ENCODE results near the gene VENTX.

Gene VENTX

DNA sequence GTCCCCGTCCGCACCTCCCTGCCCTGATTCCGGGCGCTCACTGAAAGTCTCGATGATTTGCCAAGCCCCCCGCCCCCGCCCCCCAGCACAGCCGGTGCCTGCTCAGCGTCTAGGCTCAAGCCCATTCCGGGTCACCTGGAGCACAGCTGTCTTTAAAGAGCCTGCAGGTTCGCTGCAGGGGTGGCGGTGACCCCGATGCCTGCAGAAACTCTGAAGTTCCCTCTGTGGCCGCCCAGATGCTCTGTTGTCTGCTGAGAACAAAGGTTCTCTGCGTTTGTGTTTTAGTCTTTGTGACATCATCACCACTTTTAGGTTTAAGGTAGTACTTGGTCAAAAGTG is 780 bp downstream of the VENTX start:
- no peak for DNase-seq

DNA sequence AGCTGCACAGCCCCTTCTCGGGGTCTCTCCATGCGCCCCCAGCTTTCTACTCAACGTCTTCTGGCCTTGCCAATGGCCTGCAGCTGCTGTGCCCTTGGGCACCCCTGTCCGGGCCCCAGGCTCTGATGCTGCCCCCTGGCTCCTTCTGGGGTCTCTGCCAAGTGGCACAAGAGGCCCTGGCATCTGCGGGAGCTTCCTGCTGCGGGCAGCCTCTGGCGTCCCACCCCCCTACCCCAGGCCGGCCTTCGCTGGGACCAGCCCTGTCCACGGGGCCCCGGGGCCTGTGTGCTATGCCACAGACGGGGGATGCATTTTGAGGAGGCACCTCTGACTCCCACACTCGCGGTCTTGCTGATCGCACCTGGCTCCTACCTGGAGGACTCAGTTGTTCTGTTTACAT is 2.3 kb downstream of the VENTX start:
- no peak for DNase-seq

DNA sequence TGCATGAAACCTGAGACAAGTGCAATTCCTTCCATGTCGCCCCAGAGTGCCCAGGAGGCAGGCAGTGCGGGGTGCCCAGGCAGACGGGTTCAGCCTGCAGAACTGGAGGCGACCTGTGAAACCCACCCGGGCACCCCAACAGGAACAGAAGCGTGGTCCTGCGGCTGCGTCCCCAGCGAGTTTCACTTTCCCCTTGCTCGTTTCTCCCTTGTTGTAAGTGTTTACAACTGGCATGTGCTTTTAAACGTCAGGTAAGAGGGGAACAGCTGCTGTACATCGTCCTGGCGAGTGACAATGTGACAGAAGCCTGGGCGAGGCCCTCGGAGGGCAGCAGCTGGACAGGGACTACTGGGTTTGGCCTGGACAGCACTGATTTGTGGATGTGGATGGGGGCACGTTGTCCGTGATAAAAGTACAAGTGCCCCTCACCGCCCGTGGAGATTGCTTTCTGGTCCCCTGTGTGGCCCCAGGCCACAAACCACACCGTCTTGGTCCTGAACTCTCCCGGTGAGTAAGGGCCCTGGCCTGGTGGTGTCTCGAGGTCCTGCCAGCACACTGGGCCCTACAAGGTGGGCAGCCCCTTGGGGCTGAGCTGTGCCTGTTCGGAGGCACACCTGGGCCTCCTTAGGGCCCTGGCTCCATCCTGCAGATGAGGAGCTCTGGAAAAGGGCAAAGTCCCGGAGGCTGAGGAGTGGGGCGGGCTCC is 4.0 kb downstream of the VENTX start:
- peak in 1 of 2 donors; percentile 29 for DNase-seq

DNA sequence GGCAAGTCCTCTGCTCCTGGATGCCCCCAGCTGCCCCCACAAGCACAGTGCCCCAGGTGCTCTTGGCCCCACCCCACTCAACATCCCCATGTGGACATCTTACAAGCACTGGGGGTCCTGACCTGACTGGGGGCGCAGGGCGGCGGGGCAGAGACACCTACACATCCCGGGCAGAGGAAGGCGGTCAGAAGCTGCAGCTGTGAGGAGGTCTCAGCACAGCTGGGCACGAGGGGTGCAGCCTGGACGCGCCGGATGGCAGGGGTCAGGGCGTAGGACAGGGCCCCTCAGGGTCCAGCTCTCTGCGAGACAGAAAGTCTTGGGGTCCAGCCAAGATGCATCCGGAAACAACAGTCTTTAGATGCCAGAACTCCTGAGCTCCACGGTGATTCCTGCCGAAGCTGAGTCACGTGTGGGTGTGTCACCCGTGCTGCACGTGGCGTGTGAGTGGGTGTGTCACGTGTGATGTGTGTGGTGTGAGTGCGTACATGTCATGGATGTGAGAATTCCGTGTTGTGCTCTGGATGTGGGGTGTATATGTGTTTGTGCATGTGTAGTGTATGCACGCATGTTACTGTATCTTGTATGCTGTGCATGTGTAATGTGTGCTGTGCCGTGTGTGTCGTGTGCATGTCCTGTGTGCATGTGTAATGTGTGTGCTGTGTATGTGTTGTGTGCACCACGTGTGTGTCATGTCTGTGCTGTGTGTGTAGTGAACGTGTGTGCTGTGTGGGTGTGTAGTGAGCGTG is 5.1 kb downstream of the VENTX start:
- DNase-seq: no peak

DNA sequence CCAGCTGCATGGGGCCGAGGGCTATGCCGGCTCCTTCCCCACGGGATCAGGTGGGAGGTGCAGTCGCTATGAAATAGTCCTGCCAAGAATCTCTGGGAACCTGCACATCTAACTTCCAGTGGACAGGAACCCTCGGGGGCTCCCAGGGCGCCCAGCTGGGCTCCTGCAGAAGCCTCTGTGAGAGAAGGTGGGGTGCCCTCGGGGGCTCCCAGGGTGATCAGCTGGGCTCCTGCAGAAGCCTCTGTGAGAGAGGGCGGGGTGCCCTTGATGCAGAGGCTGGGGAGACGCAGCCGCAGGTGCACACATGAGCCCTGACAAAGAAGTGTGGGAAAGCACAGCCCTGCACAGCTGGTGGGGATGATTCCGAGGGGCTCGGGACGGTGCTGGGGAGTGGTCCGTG is 5.9 kb downstream of the VENTX start:
- DNase-seq: no peak

DNA sequence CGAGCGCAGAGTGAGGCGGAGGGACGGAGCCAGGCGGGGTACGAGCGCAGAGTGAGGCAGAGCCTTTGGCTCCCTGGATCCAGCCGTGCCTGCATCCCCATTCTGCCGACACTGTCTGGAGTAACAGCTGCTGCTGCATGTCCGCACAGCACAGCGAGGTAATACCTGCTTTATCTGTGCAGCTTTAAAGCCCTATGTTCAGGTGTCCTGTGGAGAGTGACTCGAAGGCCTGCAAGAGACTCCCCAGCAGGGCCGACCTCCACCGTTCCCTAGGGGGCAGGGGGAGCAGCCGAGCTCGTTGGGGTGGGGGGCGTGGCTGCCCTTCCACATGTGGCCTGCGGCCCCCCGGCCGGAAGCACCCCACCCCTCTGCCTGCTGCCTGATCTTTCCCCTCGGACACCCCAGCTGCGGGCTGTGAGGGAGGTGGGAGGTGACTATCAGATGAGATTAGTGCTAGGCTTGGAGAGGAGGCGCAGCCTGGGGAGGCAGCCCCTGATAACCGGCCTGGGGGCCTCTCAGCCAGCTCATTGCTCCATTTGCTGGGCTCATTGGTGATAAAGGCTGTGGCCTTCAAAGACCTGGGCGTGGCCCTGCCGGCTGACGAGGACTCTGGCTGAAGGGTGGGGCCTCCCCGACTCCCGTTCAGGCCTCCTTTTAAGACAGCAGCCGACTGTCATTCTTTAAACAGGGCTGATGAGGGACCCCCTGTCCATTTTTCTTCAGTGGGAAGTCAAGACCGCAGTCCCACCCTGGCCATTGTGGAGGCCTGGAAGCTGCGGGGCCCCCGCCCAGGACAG is 8.0 kb downstream of the VENTX start:
- no peak for DNase-seq

DNA sequence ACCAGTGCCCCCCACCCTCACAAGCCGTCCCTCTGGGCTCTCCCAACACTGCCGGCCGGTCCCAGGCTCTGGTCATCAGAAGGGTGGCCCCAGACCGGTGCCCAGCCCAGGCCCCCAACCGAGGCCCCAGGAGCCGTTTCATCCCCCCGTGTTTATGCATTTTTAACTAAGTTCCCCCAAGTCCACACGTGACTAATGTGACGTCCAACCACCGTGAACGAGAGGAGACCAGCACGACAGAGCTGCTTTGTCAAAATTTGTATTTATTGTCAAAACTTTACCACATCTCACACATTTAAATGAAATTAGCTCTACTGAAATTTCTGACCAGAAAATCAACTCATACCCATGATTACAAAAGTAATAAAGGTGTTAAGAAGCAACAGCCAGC is 8.6 kb downstream of the VENTX start:
- DNase-seq: no peak

DNA sequence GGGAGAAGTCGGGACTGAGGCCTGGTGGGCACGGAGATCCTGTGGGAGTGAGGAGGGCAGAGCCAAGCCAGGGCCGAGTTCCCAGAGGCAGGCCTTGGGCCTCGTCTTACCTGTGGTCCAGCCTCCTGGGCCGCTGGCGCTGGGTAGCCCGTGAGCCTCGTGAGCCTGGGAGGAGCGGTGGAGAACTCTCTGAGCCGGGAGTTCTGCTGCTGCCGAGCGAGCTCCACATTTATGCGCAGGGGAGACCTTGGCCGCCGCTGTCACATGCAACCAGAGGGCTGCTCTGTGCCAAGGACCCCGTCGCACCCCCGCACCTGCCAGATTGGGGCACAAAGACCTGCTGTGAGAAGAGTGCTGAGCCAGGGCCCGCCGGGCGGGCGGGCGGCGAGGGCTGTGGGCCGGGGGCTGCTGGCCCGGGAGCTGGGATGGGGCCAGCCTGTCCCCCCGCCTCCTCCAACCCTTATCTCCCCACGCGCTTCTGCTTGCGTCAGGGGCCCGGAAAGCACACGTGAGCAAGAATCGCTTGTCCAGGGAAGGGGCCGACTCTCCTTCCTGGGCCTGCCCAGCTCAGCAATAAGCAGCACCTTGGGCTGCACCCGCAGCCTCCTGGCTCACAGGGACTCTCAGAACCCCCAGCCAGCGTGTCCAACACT is 10.2 kb downstream of the VENTX start:
- DNase-seq: no peak

DNA sequence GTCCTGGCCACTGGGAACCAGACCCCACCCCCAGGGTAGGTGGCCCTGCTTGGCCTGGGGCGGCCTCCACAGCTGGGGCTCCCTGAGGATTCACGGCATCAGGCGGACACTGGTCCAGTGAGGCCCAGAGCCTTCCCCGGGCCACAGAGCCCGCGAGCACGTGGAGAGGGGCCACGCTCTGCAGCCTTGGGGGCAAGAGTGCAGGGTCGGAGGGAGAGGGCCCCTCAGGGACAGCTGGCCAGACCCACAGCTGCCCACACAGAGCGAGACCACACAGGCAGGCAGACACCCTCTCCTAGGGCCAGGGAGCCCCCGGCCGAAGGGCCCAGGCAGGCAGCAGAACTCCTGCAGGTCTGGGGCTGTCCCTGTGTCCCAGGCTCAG is 10.7 kb downstream of the VENTX start:
- no peak for DNase-seq

DNA sequence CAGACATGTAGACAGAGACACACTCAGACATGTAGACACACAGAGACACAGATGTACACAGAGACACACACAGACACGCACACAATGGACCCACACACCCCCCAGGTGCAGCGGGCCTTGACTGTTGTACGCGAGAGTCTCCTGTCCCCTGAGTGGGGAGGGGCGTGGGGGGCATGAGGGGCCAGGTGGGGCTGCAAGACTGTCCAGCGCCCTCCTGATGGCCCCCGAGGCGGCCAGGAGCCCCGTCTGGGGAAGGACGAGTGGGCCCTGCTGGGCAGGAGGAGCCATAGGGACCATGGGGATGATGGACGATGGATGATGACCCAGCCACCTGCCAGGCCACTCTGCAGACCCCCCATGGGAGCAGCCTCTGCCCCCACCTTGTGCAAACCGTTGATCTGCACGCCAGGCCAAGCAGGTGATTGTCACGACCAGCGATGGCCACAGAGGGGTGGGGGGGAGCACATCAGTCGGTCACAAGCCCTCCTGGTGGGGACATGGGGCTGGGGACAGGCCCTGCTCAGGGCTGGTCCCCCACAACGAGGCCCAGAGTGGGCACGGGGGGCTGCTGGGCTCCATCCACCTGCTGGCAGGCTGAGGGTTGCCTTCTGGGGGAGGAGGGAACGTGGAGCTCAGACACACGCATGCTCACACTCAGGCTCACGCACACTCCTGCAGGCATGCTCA is 11.6 kb downstream of the VENTX start:
- DNase-seq: no peak

DNA sequence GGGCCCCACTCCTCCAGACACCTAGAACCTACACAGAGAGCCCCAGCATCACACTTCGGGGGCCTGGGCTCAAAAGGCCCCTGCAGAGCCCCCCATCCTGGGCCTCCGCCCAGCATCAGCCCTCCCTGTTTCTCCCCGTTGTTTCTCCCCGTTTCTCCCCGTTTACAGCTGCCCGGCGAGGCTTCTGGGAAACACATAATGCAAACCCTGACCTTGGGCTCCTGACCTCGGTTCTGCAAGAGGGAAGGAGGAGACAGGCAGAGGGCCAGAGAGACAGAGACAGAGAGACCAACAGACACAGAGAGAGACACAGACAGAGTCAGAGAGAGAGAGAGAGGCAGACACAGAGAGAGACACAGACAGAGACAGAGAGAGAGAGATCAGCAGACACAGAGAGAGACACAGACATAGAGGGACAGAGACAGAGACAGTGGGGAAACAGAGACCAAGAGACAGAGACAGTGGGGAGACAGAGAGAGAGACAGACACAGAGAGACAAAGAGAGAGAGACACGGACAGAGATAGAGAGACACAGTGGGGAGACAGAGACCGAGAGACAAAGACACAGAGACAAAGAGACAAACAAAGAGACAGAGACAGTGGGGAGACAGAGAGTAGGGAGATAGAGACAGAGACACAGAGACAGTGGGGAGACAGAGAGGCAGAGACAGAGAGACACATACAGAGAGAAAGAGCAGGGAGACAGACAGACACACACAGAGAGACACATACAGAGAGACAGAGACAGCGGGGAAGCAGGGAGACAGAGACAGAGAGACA is 12.5 kb downstream of the VENTX start:
- DNase-seq: no peak

DNA sequence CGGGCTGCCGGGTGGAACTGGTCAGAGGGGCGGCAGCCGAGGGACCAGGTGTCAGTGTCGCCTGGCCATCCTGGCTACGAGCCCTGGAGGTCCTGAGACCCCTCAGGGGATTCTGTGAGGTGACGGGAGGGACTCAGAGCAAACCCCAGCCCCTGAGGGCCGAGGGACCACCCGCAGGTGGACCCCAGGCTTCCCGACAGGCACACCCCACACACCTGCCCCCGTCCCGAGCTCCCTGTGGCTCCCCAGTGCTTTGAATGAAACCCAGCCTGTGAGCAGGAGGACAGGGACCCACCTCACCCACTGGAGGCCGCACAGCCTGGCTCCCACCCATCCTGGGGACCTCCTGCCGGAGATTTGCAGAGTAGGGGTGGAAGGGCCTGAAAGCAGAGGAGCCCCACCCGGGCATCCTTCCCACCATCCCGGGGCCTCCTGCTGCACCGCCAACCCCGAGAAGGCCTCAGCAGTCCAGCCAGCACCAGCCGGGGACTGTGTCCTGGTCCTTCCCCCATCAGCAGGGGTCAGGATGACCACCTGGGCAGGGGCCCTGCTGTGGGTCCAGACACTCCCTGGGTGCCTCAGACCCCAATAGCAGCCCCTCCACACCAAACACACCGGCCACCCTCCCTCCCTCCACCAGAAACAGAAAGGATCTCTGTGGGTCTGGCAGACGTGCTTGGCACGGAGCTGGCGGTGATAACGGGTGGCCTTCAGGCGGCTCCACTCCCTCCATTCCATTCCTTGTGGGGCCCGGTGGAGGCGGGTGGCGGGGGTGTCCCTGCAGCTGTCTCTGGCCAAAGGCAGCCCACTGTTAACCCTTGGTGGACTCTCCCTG is 13.9 kb downstream of the VENTX start:
- no peak for DNase-seq

DNA sequence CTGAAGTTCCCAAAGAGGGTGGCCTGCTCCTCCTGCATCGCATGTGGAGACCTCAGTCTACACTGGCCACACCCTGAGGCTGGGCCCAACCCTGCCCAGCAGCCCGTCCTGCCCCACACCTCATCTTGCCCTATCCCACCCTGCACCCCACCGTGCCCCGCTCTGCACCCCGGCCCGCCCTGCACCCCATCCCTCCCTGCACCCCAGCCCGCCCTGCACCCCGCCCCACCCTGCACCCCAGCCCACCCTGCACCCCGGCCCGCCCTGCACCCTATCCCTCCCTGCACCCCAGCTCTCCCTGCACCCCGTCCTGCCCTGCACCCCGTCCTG is 14.5 kb downstream of the VENTX start:
- no peak for DNase-seq

DNA sequence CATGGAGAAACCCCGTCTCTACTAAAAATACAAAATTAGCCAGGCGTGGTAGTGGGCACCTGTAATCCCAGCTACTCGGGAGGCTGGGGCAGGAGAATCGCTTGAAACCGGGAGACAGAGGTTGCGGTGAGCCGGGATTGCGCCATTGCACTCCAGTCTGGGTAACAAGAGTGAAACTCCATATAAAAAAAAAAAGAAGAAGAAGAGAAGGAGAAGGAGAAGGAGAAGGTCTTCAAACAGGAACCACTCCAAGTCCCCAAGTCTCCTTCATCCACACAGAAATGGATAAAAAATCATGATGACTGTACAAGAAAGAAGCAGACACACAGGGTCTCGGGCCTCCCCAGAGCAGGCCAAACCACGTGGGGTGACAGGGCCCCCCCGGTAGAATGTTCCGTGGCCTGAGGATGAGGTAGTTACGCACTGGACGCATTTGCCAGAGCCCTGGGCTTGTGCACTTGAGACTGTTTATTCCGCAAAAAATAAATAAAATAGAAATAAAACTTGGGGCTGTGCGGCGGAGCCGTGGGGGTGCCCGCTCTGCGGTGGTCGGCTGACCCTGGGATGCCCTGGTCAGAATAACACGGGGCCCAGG is 15.8 kb downstream of the VENTX start:
- no peak for DNase-seq

DNA sequence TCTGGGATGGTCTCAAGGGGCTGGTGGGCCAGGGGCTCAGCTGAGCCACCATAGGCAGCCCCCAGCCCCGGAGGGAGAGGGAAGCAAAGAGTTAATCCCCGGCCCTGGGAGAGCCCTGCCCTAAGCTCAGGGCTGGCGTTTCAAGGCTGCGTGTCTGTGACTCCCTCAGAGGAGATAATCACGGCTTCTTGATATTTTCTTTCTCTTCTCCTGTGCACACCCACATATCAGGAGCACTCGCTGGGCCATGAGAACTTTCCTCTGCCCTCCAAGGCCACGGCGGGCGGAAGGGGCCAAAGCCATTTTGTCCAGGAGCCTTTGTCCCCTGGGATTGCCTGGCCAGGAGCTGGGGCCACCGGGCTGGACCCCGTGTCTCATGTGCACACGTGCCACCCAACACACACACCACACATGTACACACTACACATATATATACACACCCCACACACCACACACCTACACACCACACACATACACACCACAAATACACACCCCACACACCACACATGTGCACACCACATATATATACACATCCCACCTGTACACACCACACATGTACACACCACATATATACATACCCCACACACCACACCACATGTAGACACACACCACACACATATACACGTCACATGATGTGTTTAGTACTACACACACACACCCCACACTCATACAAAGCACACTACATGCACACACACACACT is 16.9 kb downstream of the VENTX start:
- no peak for DNase-seq

DNA sequence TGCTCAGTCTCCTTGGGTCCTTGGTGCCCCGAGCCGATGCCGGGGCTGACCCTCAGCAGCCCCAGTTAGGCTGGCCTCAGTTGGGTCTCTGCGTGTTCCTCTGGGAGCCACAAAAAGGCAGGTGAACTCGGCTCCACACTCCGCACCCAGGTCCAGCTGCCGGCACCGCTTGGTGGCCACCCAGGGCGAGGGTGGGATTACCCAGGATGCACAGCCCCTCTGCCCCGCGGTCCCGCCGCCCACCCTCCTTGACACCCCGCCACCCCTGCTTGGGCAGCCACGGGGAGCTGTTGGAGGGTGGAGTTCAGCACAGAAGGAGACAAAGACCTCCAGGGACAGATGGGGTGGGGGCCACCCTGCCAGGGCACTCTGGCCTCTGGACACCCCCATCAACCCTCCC is 17.7 kb downstream of the VENTX start:
- no peak for DNase-seq

DNA sequence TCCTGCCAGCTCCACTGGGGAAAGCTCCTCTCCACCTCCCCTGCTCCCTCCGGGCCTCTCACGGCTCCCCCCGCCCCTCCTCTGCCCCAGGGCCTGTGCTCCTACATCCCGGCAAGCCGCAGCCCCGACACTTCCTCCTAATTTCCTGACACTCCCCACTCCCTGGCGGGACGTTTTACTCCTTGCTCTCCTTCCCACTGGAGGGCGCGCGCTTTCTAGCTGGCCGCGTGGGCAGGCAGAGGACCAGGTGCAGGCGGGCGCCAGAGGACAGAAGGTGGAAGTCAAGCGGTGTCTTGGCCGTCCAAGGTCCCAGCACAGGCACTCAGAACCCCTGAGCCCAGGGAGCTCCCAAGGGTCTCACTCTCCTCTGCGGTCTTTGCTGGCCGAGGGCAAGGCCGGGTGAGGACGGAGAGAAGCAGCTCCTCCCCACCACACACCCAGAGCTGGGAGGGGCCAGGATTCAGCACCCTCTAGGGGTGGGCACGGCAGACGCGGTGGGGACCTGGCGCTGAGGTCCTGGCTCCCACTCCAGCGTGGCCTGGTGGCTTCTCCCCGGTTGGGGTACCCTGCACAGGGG is 19.9 kb downstream of the VENTX start:
- DNase-seq: peak in 1 of 2 donors; percentile 33

DNA sequence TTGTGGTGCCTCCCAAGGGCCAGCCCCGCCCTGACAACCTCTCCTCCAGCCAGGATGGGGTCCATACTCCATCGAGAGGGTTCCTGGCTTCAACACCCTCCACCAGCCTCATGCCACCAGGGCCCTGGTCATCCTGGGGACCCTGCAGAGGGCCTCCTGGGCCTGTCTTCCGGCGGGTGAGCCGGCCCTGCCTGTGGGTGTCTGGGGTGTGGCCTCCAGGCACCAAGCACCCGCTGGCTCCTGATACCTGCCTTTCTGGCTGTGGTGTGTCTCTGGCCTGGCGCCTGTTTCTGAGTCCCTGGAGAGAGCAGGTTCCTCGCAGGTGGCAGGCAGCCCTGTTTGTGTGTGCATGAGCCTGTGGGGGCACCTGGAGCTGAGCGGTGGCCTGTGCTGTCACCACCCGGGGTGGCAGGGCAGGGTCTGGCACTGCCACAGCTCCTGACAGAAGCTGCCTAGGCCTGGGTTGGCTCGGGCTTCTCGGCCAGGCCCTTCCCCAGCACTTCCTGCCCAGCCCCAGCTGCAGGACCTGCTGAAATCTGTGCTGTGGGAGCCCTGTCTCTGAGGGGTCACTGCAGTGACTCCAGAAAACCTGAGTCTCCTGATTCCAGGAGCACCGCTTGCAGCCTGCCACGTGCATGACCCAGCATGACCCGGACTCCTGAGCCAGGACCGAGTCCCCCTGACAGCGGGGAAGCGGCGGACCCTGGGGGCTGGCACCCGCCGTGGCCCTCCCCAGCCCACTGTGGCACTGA is 20.6 kb downstream of the VENTX start:
- peak in 1 of 2 donors; percentile 39 for DNase-seq
